ENCODE data around the gene AQP3. TPM values are rescaled to one million over a fixed set of nuclear protein-coding genes. Genes with fewer than 3 reads are reported as not detected.

Gene AQP3
- total and polyA plus RNA-seq, 2 donors (not counting 1 experiment from before 2014, with no cell fraction given): 3.2 to 16.2 TPM

GRCh38 chr9:33445389-33446239 lies 1.8 kb downstream of the AQP3 start:
- H3K4me2 ChIP-seq (ENCODE audit: extremely low read depth, insufficient read depth, low read length): no peak overlapping the region
- TF ChIP-seq EZH2 (IDR thresholded peaks at IDR 0.05; ENCODE audit: low read length, missing control alignments): no peak
- no peak overlapping the region for H2AFZ ChIP-seq (ENCODE audit: low read length)
- peaks cover 4% of the 10 kb centered on the region for H3K4me1 ChIP-seq (ENCODE audit: control insufficient read depth, extremely low read depth, insufficient read depth, low read length)
- peaks cover 2% of the 10 kb centered on the region for H3K27me3 ChIP-seq (ENCODE audit: control insufficient read depth, insufficient read depth, low read length)
- no peaks in the 10 kb centered on the region for H3K36me3 ChIP-seq (ENCODE audit: control insufficient read depth, insufficient read depth, low read length)
- no peaks in the 10 kb centered on the region for H4K20me1 ChIP-seq (ENCODE audit: control insufficient read depth, extremely low read depth, insufficient read depth, low read length)
- H3K9ac ChIP-seq (ENCODE audit: insufficient read depth, low read length): no peak overlapping the region
- H3K79me2 ChIP-seq (ENCODE audit: control insufficient read depth, insufficient read depth, low read length): no peaks in the 10 kb centered on the region
- no peaks in the 10 kb centered on the region for H3K9me3 ChIP-seq (ENCODE audit: control insufficient read depth, insufficient read depth, low read depth, low read length)
- no peak overlapping the region for H3K27ac ChIP-seq (ENCODE audit: insufficient read depth, low read length)
- no peak for DNase-seq (ENCODE audit: low read depth in 2 of 2)
- H3K4me3 ChIP-seq (replicated peaks in 1 of 4; ENCODE audit: control extremely low read depth in 1 of 4, insufficient read depth in 1 of 4, low read depth in 3 of 4, low read length in 4 of 4): no peak overlapping the region

- H2AFZ ChIP-seq (ENCODE audit: low read length): no peak overlapping the region
- no peak overlapping the region for H3K9ac ChIP-seq (ENCODE audit: insufficient read depth, low read length)
- DNase-seq (ENCODE audit: low read depth in 2 of 2): no peak
- H3K9me3 ChIP-seq (ENCODE audit: control insufficient read depth, insufficient read depth, low read depth, low read length): no peaks in the 10 kb centered on the region
- no peak for TF ChIP-seq EZH2 (IDR thresholded peaks at IDR 0.05; ENCODE audit: low read length, missing control alignments)
- H3K4me2 ChIP-seq (ENCODE audit: extremely low read depth, insufficient read depth, low read length): no peak overlapping the region
- no peak overlapping the region for H3K27ac ChIP-seq (ENCODE audit: insufficient read depth, low read length)
- peaks cover 13% of the 10 kb centered on the region for H3K27me3 ChIP-seq (ENCODE audit: control insufficient read depth, insufficient read depth, low read length)
- no peaks in the 10 kb centered on the region for H3K36me3 ChIP-seq (ENCODE audit: control insufficient read depth, insufficient read depth, low read length)
- H4K20me1 ChIP-seq (ENCODE audit: control insufficient read depth, extremely low read depth, insufficient read depth, low read length): no peaks in the 10 kb centered on the region
- H3K4me1 ChIP-seq (ENCODE audit: control insufficient read depth, extremely low read depth, insufficient read depth, low read length): peaks cover 4% of the 10 kb centered on the region
- H3K79me2 ChIP-seq (ENCODE audit: control insufficient read depth, insufficient read depth, low read length): no peaks in the 10 kb centered on the region
- no peak overlapping the region for H3K4me3 ChIP-seq (replicated peaks in 1 of 4; ENCODE audit: control extremely low read depth in 1 of 4, insufficient read depth in 1 of 4, low read depth in 3 of 4, low read length in 4 of 4)
Observed at GRCh38 chr9:33443464-33444154, 3.8 kb downstream of the AQP3 start.

GRCh38 chr9:33443047-33443446 lies 4.3 kb downstream of the AQP3 start:
- Histone ChIP-seq H3K4me1 (ENCODE audit: control insufficient read depth, extremely low read depth, insufficient read depth, low read length) (peaks cover 4% of the 10 kb centered on the region), H4K20me1 (ENCODE audit: control insufficient read depth, extremely low read depth, insufficient read depth, low read length) (no peaks in the 10 kb centered on the region), H3K9me3 (ENCODE audit: control insufficient read depth, insufficient read depth, low read depth, low read length) (no peaks in the 10 kb centered on the region), H3K4me3 (replicated peaks in 1 of 4; ENCODE audit: control extremely low read depth in 1 of 4, insufficient read depth in 1 of 4, low read depth in 3 of 4, low read length in 4 of 4) (no peak overlapping the region), H3K79me2 (ENCODE audit: control insufficient read depth, insufficient read depth, low read length) (no peaks in the 10 kb centered on the region), H3K27me3 (ENCODE audit: control insufficient read depth, insufficient read depth, low read length) (peaks cover 11% of the 10 kb centered on the region), H3K9ac (ENCODE audit: insufficient read depth, low read length) (no peak overlapping the region), H3K36me3 (ENCODE audit: control insufficient read depth, insufficient read depth, low read length) (no peaks in the 10 kb centered on the region), H2AFZ (ENCODE audit: low read length) (no peak overlapping the region), H3K27ac (ENCODE audit: insufficient read depth, low read length) (no peak overlapping the region), H3K4me2 (ENCODE audit: extremely low read depth, insufficient read depth, low read length) (no peak overlapping the region)
- no peak for TF ChIP-seq CTCF (conservative IDR thresholded peaks at IDR 0.05 in 1 of 2, IDR thresholded peaks at IDR 0.05 in 1 of 2; ENCODE audit: low read depth in 1 of 2, low read length in 2 of 2)
- no peak for TF ChIP-seq EZH2 (IDR thresholded peaks at IDR 0.05; ENCODE audit: low read length, missing control alignments)
- DNase-seq (ENCODE audit: low read depth in 2 of 2): peak in 1 of 2 donors; percentile 65
